Mesenchymal stem cell (in vitro differentiated cells and primary cell): ENCODE results near the gene VANGL2.

Experiments used
- DNase-seq: peaks from one replicate; pipeline ENCODE4 v3.0.0-alpha.2; 2013
- H2AFZ ChIP-seq: one replicate; pipeline ENCODE4 v1.6.1; 2013; ENCODE audit warnings: low read depth, mild to moderate bottlenecking, control low read depth, inconsistent platforms, low read length, moderate library complexity
- H2AK5ac ChIP-seq: 2 replicates; pipeline ENCODE4 v1.6.1; 2013; ENCODE audit warnings: low read length, moderate library complexity, mild to moderate bottlenecking, inconsistent platforms; ENCODE audit not compliant: severe bottlenecking
- H2BK120ac ChIP-seq: one replicate; pipeline ENCODE4 v1.6.1; 2013; ENCODE audit warnings: low read depth, mild to moderate bottlenecking, inconsistent platforms, low read length, moderate library complexity
- H2BK12ac ChIP-seq, 2 experiments: one replicate each; pipeline ENCODE4 v1.6.1; 2013; ENCODE audit warnings: inconsistent platforms in 2 of 2, low read length in 2 of 2, mild to moderate bottlenecking in 2 of 2, moderate library complexity in 2 of 2, control low read depth in 1 of 2
- H2BK15ac ChIP-seq: one replicate; pipeline ENCODE4 v1.6.1; 2013; ENCODE audit warnings: mild to moderate bottlenecking, low read depth, inconsistent platforms; ENCODE audit not compliant: poor library complexity, severe bottlenecking
- H2BK5ac ChIP-seq: 2 replicates; pipeline ENCODE4 v1.6.1; 2013; ENCODE audit warnings: low read depth, mild to moderate bottlenecking, low read length, control low read depth, inconsistent platforms; ENCODE audit not compliant: poor library complexity, severe bottlenecking
- H3K14ac ChIP-seq, 2 experiments: one replicate each; pipeline ENCODE4 v1.6.1; 2013; ENCODE audit warnings: inconsistent platforms in 2 of 2, low read length in 2 of 2, control low read depth in 1 of 2, mild to moderate bottlenecking in 1 of 2, moderate library complexity in 1 of 2
- H3K18ac ChIP-seq, 2 experiments: one replicate each; pipeline ENCODE4 v1.6.1; 2013; ENCODE audit warnings: inconsistent platforms in 2 of 2, low read length in 2 of 2, control low read depth in 1 of 2, low read depth in 1 of 2, mild to moderate bottlenecking in 1 of 2
- H3K23ac ChIP-seq, 2 experiments: one replicate each; pipeline ENCODE4 v1.6.1; 2013; ENCODE audit warnings: inconsistent platforms in 2 of 2, low read length in 2 of 2, mild to moderate bottlenecking in 2 of 2, moderate library complexity in 2 of 2, control low read depth in 1 of 2
- H3K27ac ChIP-seq: 2 replicates; pipeline ENCODE4 v1.5.1; 2013; ENCODE audit warnings: mild to moderate bottlenecking, moderate library complexity, low read length, control low read depth, inconsistent platforms; ENCODE audit not compliant: poor library complexity, severe bottlenecking
- H3K27me3 ChIP-seq, 2 experiments: 2 replicates each; pipeline versions ENCODE4 v1.6.1 to v1.7.0; 2013; ENCODE audit warnings: low read length in 2 of 2, mild to moderate bottlenecking in 2 of 2, moderate library complexity in 2 of 2, control low read depth in 1 of 2, inconsistent platforms in 1 of 2; ENCODE audit not compliant: control insufficient read depth in 1 of 2, insufficient read depth in 1 of 2
- H3K36me3 ChIP-seq, 2 experiments: 2 replicates each; pipeline versions ENCODE4 v1.6.1 to v1.7.0; 2013; ENCODE audit warnings: low read length in 2 of 2, control low read depth in 1 of 2, inconsistent platforms in 1 of 2, low read depth in 1 of 2, mild to moderate bottlenecking in 1 of 2; ENCODE audit not compliant: insufficient read depth in 2 of 2, control insufficient read depth in 1 of 2
- H3K4ac ChIP-seq, 2 experiments: one replicate each; pipeline ENCODE4 v1.6.1; 2013; ENCODE audit warnings: inconsistent platforms in 2 of 2, low read length in 2 of 2, mild to moderate bottlenecking in 2 of 2, moderate library complexity in 2 of 2, control low read depth in 1 of 2, low read depth in 1 of 2
- H3K4me1 ChIP-seq: 2 replicates; pipeline ENCODE4 v1.6.1; 2013; ENCODE audit warnings: low read depth, low read length, control low read depth; ENCODE audit not compliant: control insufficient read depth, insufficient read depth
- H3K4me2 ChIP-seq: 2 replicates; pipeline ENCODE4 v1.6.1; 2013; ENCODE audit warnings: low read length, mild to moderate bottlenecking, inconsistent platforms; ENCODE audit not compliant: poor library complexity, severe bottlenecking
- H3K4me3 ChIP-seq, 2 experiments: 2 replicates each; pipeline versions ENCODE4 v1.5.1 to v1.7.0; 2013; ENCODE audit warnings: low read length in 2 of 2, mild to moderate bottlenecking in 2 of 2, control low read depth in 1 of 2, low read depth in 1 of 2; ENCODE audit not compliant: insufficient read depth in 1 of 2
- H3K79me1 ChIP-seq: replicated peaks from 2 replicates; pipeline ENCODE4 v1.6.1; 2013; ENCODE audit warnings: mild to moderate bottlenecking, control low read depth, low read length, inconsistent platforms; ENCODE audit not compliant: poor library complexity, severe bottlenecking
- H3K9ac ChIP-seq: 2 replicates; pipeline ENCODE4 v1.7.0; 2013; ENCODE audit warnings: mild to moderate bottlenecking, low read length, moderate library complexity
- H3K9me3 ChIP-seq: 2 replicates; pipeline ENCODE4 v1.7.0; 2013; ENCODE audit warnings: mild to moderate bottlenecking, low read length; ENCODE audit not compliant: control insufficient read depth
- H4K8ac ChIP-seq: one replicate; pipeline ENCODE4 v1.6.1; 2013; ENCODE audit warnings: inconsistent platforms, mild to moderate bottlenecking, low read length, moderate library complexity
- H4K91ac ChIP-seq: one replicate; pipeline ENCODE4 v1.6.1; 2013; ENCODE audit warnings: mild to moderate bottlenecking, low read length, inconsistent platforms
- WGBS: methylation state at CpG from one replicate; pipeline ENCODE4 v1.1.7; 2013; ENCODE audit warnings: mixed read lengths; 5-methylcytosine and 5-hydroxymethylcytosine counted together

Gene VANGL2

GRCh38 chr1:160360227-160360695 is 40.1 kb upstream of the VANGL2 start:
- Histone ChIP-seq H3K23ac (no peak overlapping the region), H3K79me1 (peaks cover 1% of the 10 kb centered on the region), H2AK5ac (no peak overlapping the region), H3K4me2 (no peak overlapping the region), H3K9ac (no peak overlapping the region), H2BK120ac (no peak overlapping the region), H2BK15ac (no peak overlapping the region), H3K14ac (no peak overlapping the region), H4K91ac (no peak overlapping the region), H3K4me3 (peak overlapping the region in 1 of 2 experiments; percentile 8), H3K36me3 (peaks cover 47 to 57% of the 10 kb centered on the region in 2 experiments), H2AFZ (no peak overlapping the region), H4K8ac (no peak overlapping the region), H3K27ac (no peak overlapping the region), H3K9me3 (no peaks in the 10 kb centered on the region), H2BK12ac (no peak overlapping the region), H3K4me1 (peaks cover 3% of the 10 kb centered on the region), H3K18ac (no peak overlapping the region), H3K27me3 (no peaks in the 10 kb centered on the region), H3K4ac (no peak overlapping the region), H2BK5ac (no peak overlapping the region)
- whole genome bisulfite sequencing = 99% methylated on average over 5 of the region's 8 CpGs
- no peak for DNase-seq

DNA sequence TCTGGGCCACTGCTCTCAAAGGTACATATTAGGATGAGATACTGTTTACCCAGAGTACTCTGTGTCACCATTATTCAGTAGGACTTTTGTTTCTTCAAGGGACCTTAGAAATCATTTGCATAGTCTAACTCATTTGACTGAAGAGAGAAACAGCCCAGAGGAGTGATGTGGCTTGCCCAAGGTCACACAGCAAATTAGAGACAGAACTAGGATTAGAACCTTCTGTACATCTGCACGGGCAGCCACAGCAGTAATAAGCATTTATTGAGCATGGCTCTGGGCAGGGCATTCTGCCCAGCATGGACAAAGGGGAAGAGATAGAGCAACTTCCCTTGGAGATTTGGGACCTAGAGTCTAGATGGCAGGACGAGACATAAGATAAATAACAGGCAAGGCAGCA is 39.2 kb upstream of the VANGL2 start:
- no peak overlapping the region for H2BK120ac ChIP-seq
- no peak overlapping the region for H4K8ac ChIP-seq
- no peak overlapping the region for H3K4ac ChIP-seq
- no peak overlapping the region for H2AFZ ChIP-seq
- peaks cover 3% of the 10 kb centered on the region for H3K4me1 ChIP-seq
- H3K79me1 ChIP-seq = no peaks in the 10 kb centered on the region
- H2BK5ac ChIP-seq = no peak overlapping the region
- H3K9me3 ChIP-seq = no peaks in the 10 kb centered on the region
- peaks cover 0 to 2% of the 10 kb centered on the region in 2 experiments for H3K27me3 ChIP-seq
- H3K4me3 ChIP-seq = no peak overlapping the region
- WGBS = 88% methylated on average over 2 of the region's 2 CpGs
- H3K23ac ChIP-seq = no peak overlapping the region
- H3K4me2 ChIP-seq = no peak overlapping the region
- no peak overlapping the region for H3K9ac ChIP-seq
- peaks cover 38 to 48% of the 10 kb centered on the region in 2 experiments for H3K36me3 ChIP-seq
- no peak overlapping the region for H2BK12ac ChIP-seq
- H4K91ac ChIP-seq = no peak overlapping the region
- H3K14ac ChIP-seq = no peak overlapping the region
- no peak overlapping the region for H3K18ac ChIP-seq
- H2BK15ac ChIP-seq = no peak overlapping the region
- DNase-seq = no peak
- no peak overlapping the region for H3K27ac ChIP-seq
- H2AK5ac ChIP-seq = no peak overlapping the region

GRCh38 chr1:160361814-160362167 is 38.6 kb upstream of the VANGL2 start:
- H3K79me1 ChIP-seq = no peaks in the 10 kb centered on the region
- H2BK15ac ChIP-seq = no peak overlapping the region
- H3K4me2 ChIP-seq = no peak overlapping the region
- H3K18ac ChIP-seq = no peak overlapping the region
- no peak overlapping the region for H2BK12ac ChIP-seq
- H3K4me1 ChIP-seq = peaks cover 3% of the 10 kb centered on the region
- H2BK120ac ChIP-seq = no peak overlapping the region
- H3K14ac ChIP-seq = no peak overlapping the region
- no peak overlapping the region for H2BK5ac ChIP-seq
- H2AK5ac ChIP-seq = no peak overlapping the region
- H3K9me3 ChIP-seq = no peaks in the 10 kb centered on the region
- no peak overlapping the region for H4K8ac ChIP-seq
- no peak overlapping the region for H3K9ac ChIP-seq
- no peak overlapping the region for H2AFZ ChIP-seq
- no peak overlapping the region for H3K27ac ChIP-seq
- no peak overlapping the region for H4K91ac ChIP-seq
- peaks cover 32 to 42% of the 10 kb centered on the region in 2 experiments for H3K36me3 ChIP-seq
- WGBS = 100% methylated on average over 4 of the region's 4 CpGs
- H3K4me3 ChIP-seq = no peak overlapping the region
- no peak overlapping the region for H3K4ac ChIP-seq
- H3K23ac ChIP-seq = no peak overlapping the region
- peaks cover 0 to 5% of the 10 kb centered on the region in 2 experiments for H3K27me3 ChIP-seq
- DNase-seq = no peak

DNA sequence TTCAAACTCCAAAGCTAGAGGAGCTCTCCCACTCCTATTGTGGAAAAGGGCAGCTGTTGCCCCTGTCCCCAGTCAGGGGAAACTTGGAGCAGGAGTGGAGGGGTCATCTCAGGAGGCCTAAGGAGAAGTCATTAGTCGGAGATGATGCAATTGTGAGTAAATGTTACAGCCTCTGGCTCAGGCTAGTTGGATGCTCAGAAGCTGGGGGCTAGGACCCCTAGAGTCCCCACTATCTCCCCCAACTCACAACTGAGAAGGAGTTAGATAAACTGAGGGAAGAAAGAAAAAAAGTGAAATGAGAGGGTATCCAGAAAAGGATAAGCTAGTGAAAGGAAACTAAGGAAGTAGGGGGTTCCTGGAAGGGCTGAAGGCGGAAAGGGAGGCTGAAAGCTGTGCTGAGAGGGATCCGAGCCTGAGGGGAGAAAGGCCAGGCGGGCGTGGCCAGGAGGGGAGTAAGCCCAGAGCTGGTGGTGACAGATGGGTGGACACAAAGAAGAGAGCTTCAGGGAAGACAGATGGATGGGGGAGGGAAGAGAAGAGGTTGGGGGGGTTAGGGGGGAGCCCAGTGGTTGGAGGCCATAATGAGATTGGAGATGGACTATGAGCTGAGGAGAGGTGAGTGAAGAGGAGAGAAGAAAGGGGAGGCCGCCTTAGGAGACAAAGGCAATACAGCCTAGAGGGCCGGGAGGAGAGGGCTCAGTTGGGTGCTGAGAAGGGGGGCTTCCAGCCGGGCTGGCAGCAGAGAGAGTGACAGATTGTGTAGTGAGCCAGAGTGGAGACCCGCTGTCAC is 38.0 kb upstream of the VANGL2 start:
- Histone ChIP-seq H3K4me1 (peaks cover 3% of the 10 kb centered on the region), H3K23ac (no peak overlapping the region), H3K4ac (no peak overlapping the region), H2AK5ac (no peak overlapping the region), H4K8ac (peak overlapping the region; percentile 7), H3K14ac (no peak overlapping the region), H2AFZ (no peak overlapping the region), H3K9ac (no peak overlapping the region), H3K4me3 (no peak overlapping the region), H3K18ac (peak overlapping the region in 1 of 2 experiments; percentile 41), H2BK120ac (no peak overlapping the region), H3K79me1 (no peaks in the 10 kb centered on the region), H3K4me2 (no peak overlapping the region), H2BK5ac (no peak overlapping the region), H2BK15ac (no peak overlapping the region), H2BK12ac (no peak overlapping the region), H3K36me3 (peaks cover 26 to 38% of the 10 kb centered on the region in 2 experiments), H4K91ac (no peak overlapping the region), H3K27me3 (peaks cover 5 to 11% of the 10 kb centered on the region in 2 experiments), H3K9me3 (no peaks in the 10 kb centered on the region), H3K27ac (no peak overlapping the region)
- DNase-seq = no peak
- WGBS = 85% methylated on average over 9 of the region's 9 CpGs
